Lung microvascular endothelial cell (primary cell): ENCODE data around the gene KIF19. TPM values are rescaled to one million over a fixed set of nuclear protein-coding genes. Genes with fewer than 3 reads are reported as not detected.

ENCODE experiments used
- DNase-seq, 2 donors: peaks; one replicate each; pipeline versions ENCODE4 v3.0.0 to v3.0.0-alpha.2; 2010; ENCODE audit warnings: low read depth in 2 of 2
- total RNA-seq: library from RNA; depleted of rRNA; stranded (reverse); fragments of >200 nt; gene quantifications from 2 replicates; pipeline ENCODE4 v1.2.1, GENCODE V29; 2014

Gene KIF19
- total RNA-seq, 1 donor from 2014 or later = under 0.01 TPM

DNA sequence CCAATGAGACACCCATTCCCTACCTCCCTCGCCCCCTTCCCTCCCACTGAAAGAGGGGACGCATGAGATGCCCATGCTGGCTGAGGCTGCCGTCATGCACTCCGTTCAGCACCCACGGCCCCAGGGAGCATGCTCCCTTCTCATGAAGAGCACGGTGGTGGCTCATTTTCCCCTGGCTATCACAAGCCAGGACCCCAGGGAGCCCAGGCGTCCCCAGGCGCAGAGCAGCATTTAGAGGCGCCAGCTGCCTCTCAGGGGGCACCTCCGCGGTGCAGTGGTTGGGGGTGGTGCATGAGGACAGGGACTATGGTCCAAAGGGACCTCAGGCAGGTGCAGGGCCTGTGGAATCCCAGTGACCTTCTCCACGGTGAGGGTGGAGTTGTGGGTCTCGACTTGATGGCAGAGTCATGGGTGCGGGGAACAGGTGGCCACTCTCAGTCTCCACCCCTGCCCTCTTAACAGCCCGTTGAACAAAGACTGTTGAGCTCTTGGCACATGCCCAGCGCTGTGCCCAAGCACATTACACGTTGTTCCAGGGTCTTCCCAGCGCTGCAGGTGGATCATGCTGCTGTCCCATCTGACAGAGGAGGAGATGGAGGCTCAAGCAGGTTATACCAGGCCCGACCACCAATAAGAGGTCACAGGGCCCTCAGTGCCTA is 13.6 kb downstream of the KIF19 start:
- DNase-seq = no peak

DNA sequence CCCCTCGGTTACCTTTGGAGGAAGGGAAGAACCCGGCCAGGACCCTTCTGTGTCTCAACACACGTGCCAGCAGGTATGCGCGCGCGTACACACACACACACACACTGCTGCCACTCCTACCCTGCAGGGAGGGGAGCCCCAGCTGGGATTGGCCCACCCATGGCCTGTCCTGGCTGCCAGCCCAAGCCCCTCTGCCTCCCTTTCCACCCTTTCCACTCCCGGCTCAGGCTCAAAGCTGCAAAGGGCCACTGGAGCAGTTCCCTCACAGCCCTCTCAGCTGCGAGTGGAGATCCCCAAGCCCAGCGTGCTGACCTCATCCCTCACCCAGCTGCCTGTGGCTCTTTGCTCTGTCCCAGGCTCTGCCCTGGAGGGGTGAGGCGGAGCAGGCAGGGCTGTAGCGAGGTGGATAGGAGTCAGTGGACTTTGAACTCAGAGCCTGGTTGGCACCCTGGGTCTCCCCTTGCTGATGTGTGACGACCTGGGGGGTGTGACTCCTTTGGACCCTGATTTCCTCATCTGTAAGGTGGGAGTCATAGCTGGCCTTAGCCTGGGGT is 14.5 kb downstream of the KIF19 start:
- no peak for DNase-seq

- no peak for DNase-seq
Observed at GRCh38 chr17:74342224-74342623, 16.2 kb downstream of the KIF19 start.

DNA sequence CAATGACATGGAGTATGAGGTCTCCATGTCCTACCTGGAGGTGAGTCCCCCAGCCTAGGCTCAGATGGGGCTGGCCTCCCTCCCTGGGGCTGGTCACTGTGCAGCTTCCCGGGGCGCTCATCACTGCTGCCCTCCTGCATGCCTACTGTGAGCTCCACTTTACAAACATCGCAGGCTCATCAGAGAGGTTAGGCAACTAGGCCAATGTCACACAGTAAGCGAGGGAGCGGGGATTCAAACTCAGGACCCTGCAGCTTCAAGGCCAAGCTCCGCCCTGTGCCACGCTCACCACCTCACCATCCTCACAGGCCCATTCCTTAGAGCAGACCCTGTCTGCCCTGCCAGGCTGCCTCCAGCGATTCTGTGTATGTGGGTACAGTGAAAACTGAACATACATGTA is 17.1 kb downstream of the KIF19 start:
- DNase-seq = no peak

DNA sequence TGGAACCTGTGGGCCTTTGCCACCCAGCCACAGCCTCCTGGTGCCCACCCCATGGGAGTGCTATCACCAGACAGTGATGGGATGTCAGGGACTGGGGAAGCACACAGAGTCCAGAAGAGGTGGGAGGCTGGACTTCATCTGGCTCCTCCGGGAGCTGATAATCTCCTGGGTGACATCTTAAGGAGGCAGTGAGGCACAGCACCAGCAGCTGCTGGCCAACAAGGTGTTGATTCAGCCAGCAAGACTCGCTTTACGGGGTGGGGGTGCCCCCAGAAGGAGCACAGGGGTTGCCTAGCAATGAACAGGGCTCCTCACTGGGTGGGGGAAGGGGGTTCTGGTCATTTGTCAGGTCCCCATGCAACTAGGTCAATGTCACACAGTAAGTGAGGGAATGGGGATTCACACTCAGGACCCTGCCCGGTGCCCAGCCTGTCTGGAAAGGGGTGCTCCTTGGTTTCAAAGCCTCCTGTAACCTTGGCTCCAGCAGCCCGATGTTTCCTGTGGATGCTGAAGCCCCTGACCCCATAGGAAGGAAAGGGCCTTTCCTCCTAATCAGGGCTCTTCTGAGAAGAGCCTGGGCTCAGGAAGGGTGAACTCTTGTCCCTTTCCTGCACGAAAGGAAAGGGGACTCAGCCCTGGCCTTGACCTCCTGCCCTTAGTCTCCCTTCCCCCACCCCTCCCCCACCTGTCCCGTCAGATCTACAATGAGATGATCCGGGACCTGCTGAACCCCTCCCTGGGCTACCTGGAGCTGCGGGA is 17.7 kb downstream of the KIF19 start:
- no peak for DNase-seq

DNA sequence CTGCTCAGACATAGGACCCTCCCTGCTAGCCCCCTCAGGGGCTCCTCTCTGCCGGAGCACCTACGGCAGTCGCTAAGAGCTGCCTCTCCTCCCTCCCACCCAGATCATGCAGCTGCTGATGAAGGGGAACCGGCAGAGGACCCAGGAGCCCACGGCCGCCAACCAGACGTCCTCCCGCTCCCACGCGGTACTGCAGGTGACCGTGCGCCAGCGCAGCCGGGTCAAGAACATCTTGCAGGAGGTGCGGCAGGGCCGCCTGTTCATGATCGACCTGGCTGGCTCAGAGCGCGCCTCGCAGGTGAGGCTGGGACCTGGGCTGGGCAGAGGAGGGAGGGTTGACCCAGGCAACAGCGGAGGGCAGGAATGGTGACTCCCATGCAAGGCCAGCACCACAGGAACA is 18.6 kb downstream of the KIF19 start:
- DNase-seq = no peak

- peak; percentile 14 to 38 for DNase-seq
Observed at GRCh38 chr17:74345433-74346241, 19.6 kb downstream of the KIF19 start.

DNA sequence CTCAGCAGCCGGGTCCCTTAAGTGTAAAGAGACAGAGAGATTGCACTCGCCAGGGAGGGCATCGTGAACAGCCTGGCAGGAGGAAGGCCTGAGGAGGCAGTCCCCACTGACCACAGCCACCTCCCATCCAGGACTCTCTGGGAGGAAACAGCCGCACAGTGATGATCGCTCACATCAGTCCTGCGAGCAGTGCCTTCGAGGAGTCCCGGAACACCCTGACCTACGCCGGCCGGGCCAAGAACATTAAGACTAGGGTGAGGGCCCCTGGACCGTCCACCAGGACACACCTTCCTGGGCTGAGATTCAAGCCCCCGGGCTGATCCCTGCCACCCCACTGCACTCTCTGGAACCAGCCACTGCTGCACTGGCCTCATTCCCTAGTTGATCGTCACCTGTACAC is 21.6 kb downstream of the KIF19 start:
- no peak for DNase-seq

DNA sequence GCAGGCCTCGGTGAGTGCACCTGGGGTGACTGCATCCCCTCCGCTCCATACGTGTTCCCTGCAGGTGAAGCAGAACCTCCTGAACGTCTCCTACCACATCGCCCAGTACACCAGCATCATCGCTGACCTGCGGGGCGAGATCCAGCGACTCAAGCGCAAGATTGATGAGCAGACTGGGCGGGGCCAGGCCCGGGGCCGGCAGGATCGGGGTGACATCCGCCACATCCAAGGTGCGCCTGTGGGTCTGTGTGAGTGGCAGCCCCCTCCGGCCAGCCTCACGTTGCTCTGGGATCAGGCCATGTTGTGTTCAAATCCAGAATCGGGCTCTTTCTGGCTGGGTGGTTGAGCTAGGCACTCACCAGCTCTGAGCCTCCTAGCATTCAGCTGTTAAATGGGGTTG is 23.1 kb downstream of the KIF19 start:
- DNase-seq = no peak

- DNase-seq = no peak
Observed at GRCh38 chr17:74350486-74350885, 24.5 kb downstream of the KIF19 start.

DNA sequence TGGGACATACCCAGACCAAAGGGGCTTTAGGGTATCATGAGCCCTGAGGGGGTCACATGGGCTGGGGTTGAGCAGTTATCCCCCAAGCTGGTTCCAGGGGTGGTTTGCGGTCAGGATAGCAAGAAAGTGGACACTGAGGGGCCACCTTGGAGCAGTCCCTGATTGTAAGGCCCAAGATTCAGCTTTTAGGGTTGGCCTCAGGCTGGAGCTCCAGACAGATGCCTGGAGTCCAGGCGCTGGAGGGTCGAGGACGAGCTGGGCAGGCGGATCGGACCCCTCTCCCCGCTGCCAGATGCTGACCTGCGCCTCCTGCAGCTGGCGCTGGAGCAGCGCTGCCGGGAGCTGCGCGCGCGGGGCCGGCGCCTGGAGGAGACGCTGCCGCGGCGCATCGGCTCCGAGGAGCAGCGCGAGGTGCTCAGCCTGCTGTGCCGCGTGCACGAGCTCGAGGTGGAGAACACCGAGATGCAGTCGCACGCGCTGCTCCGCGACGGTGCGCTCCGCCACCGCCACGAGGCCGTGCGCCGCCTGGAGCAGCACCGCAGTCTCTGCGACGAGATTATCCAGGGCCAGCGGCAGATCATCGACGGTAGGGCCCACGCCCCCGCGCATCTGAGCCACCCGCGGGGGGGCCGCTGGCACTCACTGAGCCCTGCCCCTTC is 25.7 kb downstream of the KIF19 start:
- no peak for DNase-seq

GRCh38 chr17:74353446-74354060 is 27.5 kb downstream of the KIF19 start:
- DNase-seq = no peak

DNA sequence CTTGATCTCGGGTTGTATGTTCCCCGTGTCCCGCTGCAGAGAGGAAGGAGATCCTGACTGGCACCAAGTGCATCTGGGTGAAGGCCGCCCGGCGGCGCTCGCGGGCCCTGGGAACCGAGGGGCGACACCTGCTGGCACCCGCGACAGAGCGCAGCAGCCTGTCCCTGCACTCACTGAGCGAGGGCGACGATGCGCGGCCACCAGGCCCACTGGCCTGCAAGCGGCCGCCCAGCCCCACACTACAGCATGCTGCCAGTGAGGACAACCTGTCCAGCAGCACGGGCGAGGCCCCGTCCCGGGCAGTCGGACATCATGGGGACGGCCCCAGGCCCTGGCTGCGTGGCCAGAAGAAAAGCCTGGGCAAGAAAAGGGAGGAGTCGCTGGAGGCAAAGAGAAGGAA is 28.1 kb downstream of the KIF19 start:
- DNase-seq = peak; percentile 26 to 68

GRCh38 chr17:74354561-74354960 is 28.5 kb downstream of the KIF19 start:
- DNase-seq = no peak

DNA sequence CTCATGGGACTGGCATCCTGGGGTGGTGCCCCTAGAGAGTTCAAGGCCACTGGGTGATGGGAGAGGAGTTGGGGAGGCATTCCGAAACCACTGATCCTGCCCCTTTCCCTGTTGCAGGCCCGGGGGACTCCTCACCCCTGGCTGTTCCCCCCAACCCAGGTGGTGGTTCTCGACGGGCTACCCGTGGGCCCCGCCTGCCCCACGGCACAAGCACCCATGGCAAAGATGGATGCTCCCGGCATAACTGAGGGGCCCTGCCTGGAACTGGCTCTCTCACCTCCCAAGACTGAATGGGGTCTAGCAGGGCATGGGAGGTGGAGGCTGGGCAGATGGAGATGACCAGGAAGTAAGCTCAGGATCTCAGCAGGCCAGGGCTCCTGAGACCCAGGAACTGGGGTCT is 29.0 kb downstream of the KIF19 start:
- no peak for DNase-seq

DNA sequence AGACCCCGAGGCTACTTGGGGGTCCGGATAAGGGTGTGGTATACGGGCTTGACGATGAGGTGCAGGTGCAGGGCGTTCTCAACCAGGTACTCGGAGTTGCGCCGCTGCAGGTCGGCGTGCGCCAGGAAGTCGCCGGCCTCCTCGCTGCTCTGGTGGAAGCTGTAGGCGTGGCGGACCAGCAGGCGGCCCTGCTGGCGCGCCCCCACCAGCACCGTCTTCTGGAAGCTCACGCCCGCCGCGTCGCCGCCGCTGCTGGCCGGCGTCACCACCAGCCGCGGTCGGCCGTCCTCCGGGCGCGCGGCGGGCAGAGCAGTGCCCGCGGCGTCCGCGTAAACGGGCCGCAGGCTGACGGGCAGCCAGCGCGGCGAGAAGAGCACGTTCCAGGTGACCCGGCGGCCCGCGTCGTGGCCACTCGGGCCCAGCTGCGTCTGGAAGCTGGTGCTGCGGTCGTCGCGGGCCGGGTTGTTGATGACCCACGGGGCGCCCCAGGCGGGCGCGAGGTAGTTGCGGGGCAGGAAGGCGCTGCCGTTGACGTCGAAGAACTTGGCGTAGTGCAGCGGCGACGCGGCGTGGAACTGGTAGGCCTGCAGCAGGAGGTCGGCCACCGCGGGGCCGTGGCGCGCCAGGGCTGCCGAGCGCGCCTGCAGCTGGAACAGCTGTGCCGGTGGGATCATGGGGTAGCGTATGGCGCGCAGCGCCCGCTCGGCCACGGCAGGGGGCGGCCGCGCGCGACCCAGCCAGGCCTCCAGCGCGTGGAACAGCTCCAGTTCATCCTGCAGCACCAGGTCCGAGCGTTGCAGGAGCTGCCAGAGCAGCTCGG is 30.8 kb downstream of the KIF19 start:
- peak in 1 of 2 donors; percentile 20 for DNase-seq

GRCh38 chr17:74357466-74357809 is 31.4 kb downstream of the KIF19 start:
- no peak for DNase-seq

GRCh38 chr17:74358697-74359096 is 32.7 kb downstream of the KIF19 start:
- DNase-seq = no peak

- no peak for DNase-seq
Observed at GRCh38 chr17:74359916-74360315, 33.9 kb downstream of the KIF19 start.

DNA sequence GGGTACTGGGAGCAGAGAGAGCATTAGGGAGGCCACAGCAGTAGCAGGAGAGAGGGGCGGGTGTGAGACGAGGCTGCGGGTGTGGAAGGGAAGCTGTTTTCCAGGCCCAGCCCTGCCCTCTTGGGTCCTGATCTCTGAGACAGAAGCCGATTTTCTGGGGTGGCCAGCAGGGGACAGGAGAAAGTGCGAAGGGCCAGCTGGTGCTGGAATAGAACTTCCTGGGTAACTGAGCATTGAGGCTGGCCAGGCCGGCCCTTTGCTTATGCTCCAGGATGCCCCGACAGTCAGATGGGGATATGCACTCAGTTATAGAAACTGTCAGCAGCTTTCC is 34.8 kb downstream of the KIF19 start:
- no peak for DNase-seq
